HG02870 (cell line): Measurements from ENCODE around the gene PIP4K2B.
"Not testable (repeated sequence)": the region's sequence is repeated elsewhere in the genome, so short reads cannot be mapped to it uniquely, and the experiment has no call there.

Experiments
- ATAC-seq: cut with Tn5 transposase; IDR thresholded peaks from one replicate; pipeline ENCODE4 v1.9.1; 2021; ENCODE audit warnings: mild to moderate bottlenecking, moderate library complexity; ENCODE audit not compliant: unreplicated experiment

PIP4K2B gene

DNA sequence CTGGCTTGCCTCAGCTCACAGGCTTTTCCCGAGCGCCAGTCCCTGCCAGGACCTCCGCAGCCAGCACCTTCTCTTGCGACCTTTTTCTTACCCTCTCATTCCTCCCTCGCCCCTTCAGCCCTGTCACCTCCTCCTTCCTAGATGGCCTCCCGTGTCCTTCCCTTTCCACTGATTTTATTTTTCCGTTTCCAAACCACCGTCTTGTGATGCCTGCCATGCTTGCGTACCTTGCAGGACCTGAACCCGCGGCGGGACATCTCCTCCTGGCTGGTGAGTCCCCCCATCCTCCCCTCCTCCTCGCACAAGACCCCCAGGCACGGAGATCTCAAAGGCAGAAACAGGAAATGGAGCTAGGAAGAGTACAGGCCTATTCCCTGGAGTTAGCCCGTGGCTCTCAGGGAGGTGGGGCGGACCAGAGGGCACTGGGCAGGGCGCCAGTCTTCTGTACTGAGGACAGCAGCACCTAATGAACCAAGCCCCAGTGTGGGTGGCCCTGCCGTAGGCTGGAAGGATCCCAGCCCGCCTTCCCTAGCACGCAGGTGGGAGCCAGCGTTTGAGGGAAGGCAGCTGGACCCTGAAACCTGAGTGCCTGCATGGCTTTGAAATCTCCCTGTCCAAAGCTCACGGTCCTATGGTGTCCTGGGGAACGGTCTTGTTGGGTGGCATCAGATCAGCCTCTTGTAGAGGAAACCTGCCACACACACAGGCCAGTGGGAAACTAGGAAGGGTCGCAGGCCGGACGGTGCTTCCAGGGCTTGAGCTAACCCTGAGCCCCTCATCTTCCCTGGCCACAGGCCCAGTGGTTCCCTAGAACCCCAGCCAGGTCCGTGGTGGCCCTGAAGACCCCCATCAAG, 68.6 kb downstream of the PIP4K2B start:
- no peak for ATAC-seq

DNA sequence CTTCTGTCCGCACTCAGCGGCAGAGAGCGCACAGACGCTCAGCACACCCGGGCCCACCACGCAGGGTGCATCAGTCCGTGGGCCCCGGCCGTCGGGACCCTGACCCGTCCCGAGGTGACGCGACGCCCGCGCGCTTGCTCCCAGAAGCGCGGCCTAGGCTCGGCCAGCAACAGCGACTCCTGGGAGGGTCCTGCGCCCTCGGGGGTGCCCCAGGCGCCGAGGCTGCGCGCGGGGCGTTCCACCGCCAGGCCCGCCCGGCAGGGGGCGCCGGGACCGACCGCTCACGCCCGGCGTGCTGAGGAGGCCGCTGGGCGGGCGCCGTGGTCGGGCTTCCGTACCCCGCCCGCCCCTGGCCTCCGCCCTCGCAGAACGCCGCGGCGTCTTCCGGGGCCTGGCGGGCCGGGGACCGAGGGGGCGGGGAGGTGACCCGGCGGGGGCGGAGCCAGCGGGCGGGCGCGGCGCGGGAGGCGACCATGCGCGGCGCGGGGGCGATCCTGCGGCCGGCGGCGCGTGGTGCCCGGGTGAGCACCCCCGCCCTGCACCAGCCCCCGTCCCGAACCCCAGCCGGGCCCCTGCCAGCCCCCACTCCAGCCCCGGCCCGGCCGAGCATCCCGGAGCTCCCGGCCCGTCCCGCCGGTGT, 69.3 kb downstream of the PIP4K2B start, which contains the start of gene CISD3:
Gene CISD3 (plus strand): TSS at position 456 of the 640 bp plus-strand sequence. CDS start 18 bp downstream, at position 474.
- peak; percentile 60 for ATAC-seq

DNA sequence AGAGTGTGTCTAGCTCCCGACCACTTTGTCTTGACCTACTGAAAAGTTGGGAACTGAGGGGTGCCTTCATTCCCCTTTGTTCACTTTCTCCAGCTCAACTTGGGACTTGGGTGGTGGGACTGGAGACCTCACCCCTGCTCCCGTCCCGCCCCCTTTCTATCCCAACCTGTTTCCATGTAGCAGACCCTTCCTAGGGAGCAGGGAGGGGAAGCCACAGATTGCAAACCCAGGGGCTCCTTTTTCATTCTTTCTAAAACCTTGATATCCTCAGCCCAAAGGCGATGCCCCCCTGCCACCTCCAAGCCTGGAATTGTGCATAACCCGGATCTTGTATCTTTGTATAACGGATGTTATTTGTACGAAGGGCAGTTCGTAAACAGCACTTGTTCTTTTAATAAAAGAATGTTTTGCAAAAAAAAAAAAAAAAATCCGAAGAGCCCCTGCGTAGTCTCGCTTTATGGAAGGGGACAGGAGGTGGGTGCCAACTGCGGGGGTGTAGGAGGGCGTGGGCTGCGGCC, 69.9 kb downstream of the PIP4K2B start:
- no peak for ATAC-seq

DNA sequence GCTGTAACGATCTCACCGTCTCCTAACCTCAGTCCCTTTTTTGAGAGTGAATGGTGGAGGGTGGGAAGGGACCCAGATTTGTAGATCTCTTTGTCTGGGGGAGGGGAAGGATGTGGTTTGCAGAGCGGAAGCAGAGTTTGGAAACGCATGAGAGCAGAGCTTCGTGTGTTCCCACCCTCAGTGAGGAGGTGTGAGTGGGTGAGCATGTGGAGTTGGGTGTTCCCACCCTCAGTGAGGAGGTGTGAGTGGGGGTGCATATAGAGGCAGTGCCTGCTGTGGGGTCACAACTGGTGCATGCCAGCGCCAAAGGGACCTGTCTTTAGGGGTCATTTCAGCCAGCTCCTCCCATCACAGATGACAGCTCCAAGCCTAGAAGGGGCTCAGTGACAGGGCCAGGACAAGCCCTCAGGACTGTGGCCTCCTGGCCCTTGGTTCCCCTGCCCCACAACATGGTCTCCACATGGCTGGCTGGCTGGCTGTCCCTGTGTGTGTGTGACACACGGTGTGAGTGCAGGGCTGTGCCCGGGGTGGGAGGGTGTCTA, 71.0 kb downstream of the PIP4K2B start:
- no peak for ATAC-seq

DNA sequence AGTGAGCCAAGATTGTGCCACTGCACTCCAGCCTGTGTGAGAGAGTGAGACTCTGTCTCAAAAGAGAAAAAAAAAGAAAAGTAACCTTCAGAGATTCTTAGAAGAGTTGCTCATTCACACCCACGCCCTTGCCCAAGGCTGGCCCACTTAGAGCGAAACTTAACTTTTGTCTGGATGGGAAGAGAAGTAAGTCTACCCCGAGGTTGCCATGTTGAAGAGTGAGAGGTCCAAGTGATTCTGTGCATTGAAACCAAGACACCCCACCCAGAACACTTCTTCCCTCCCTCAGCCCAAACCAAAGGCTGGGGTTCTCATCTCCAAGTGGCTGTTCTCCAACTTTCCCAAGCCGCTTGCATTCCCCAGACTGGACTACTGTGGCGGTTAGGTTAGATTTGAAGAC, 71.6 kb downstream of the PIP4K2B start:
- no peak for ATAC-seq

DNA sequence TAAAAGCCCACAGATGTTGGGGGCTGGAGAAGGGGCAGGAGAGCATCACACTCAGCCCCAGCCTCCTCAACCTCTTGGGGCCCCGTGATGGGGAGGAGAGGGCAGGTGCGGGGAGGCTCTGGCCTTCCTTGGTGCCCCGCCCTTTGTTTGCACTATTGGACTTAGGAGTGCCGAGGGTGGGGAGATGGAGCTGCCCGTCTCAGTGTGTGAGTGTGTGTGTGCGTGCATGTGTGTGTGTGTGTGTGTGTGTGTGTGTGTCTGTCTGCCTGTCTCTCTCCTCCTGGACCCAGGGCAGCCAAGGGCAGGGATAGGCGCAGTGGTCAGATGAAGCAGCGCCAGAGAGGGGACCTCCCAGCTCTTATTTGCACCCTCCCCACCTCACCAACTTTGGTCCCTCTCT, 73.2 kb downstream of the PIP4K2B start:
- not testable (repeated sequence) for ATAC-seq

DNA sequence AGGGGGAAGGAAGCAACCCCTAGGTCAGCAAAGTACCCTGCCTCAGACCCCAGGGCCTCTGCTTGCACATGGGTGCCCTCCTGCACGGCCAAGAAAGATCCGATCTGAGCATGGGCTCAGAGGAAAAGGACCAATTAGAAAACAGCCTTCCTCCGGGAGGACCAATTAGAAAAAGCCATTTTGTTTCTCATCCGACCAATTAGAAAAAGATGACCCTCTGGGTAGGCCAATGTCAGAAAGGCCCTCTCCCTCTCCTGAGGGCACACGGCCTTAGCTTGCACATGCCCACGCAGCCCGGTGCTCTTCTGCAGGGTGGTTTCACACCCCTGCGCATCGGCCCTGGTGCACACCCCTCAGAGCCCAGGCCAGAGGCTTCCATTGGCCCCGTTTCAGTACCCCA, 74.3 kb downstream of the PIP4K2B start:
- ATAC-seq, result no peak

DNA sequence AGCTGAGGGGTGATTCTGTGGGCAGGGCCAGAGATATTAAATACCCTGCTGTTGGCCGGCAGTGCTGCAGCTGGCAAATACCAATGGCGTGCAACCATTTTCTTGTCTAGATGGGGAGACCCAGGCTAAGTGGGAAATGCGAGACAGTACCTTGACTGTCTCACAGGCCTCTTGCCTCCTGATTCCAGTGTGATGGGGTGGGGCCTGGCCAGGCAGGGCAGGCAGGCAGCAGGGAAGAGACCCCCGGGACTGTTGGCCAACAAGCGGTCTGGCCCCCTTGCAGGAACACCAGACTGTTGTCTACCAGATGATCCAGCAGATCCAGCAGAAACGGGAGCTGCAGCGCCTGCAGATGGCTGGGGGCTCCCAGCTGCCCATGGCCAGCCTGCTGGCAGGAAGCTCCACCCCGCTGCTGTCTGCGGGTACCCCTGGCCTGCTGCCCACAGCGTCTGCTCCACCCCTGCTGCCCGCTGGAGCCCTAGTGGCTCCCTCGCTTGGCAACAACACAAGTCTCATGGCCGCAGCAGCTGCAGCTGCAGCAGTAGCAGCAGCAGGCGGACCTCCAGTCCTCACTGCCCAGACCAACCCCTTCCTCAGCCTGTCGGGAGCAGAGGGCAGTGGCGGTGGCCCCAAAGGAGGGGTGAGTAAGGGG, 74.9 kb downstream of the PIP4K2B start:
- no peak for ATAC-seq

DNA sequence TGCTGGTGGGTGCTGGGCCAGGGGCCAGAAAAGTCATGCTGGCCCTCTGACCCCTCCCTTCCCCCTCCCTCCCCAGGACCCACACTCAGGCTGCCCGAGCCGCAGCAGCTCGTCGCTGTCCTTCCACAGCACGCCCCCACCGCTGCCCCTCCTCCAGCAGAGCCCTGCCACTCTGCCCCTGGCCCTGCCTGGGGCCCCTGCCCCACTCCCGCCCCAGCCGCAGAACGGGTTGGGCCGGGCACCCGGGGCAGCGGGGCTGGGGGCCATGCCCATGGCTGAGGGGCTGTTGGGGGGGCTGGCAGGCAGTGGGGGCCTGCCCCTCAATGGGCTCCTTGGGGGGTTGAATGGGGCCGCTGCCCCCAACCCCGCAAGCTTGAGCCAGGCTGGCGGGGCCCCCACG, 77.6 kb downstream of the PIP4K2B start:
- ATAC-seq, result no peak

DNA sequence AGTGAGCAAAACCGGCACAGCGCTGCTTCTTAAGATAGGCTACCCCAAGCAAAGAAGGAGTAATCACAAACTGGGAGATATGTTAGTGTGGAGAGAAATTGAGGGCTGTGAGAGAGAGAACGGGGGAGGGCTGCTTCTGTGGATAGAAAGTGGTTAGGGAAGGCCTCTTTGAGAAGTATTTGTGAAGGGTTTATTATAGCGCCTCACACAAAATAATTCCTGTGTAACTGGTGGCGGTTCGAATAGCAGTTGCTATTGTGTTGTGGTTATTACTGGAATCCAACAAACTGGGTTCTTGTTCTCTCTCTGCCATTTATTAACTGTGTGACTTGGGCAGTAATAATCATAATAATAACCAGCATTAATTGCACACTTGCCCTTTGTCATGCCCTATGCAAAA, 78.4 kb downstream of the PIP4K2B start:
- no peak for ATAC-seq

DNA sequence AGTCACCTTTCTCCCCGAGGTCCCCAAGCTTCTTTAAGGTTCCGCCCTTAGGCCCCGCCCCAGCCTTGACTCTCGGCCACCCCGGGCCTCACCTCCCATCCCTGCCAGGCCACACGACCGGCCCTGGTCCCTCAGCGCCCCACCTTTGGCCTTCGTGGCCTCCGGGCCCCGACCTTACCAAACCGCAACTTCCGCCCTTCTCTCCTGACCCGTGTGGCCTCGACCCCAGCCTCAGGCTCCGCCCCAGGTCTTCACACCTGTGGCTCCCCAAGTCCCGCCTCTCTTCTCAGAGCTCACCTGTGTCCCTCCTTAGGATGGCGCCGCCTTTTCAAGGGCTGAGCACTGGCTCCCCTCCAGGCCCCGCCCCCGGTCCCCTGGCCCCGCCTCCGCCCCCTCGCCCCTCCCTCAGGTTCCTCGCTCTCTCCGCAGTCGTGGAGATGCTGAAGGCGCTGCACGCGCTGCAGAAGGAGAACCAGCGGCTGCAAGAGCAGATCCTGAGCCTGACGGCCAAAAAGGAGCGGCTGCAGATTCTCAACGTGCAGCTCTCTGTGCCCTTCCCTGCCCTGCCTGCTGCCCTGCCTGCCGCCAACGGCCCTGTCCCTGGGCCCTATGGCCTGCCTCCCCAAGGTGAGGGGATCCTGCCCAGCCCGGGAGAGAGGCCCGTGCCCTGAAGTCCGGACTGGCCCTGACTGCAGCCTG, 79.3 kb downstream of the PIP4K2B start:
- no peak for ATAC-seq

DNA sequence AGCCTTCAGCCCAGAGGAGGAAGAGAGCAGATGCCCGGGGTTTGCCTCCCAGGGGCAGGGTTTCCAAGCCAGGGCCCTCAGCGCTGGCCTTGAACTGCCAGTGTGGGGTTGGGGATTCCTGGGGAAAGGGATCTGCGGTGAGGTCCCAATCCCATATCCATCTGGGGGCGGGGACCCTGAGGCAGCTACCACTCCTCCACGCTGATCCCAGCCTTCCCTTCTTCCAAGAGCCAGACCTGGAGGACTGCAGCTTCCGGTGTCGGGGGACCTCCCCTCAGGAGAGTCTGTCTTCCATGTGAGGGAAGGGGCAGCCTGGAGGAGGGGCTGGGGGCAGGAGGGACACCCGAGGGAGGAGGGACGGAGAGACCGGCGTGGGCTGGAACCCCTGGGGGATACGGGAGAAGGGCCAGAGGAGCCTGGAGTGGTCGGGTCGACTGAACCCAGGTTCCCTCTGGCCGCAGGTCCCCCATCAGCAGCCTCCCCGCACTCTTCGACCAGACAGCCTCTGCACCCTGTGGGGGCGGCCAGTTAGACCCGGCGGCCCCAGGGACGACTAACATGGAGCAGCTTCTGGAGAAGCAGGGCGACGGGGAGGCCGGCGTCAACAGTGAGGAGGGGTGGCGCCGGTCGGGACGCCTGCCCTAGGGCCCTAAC, 79.9 kb downstream of the PIP4K2B start:
- ATAC-seq, result no peak

DNA sequence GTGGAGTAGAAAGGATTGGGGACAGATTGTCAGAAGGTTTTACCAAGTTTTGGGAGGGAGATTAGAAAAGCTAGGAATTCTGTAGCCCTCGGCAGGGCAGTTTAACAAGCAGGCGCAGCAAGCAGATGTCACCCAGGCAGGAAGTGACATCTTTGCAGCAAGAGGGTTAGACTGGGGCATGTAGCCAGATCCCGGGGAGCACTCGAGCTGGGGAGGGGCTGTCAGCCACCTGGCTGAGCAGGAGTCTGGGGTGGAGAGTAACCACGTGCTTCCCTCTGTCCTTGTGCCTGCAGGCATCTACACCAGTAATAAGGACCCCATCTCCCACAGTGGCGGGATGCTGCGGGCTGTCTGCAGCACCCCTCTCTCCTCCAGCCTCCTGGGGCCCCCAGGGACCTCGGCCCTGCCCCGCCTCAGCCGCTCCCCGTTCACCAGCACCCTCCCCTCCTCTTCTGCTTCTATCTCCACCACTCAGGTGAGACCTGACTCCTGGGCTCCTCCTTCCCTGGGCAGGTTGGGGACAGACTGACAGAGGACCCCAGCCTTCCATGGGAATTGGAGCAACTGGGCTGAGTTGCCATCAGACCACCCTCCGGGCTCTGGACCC, 82.1 kb downstream of the PIP4K2B start:
- no peak for ATAC-seq

DNA sequence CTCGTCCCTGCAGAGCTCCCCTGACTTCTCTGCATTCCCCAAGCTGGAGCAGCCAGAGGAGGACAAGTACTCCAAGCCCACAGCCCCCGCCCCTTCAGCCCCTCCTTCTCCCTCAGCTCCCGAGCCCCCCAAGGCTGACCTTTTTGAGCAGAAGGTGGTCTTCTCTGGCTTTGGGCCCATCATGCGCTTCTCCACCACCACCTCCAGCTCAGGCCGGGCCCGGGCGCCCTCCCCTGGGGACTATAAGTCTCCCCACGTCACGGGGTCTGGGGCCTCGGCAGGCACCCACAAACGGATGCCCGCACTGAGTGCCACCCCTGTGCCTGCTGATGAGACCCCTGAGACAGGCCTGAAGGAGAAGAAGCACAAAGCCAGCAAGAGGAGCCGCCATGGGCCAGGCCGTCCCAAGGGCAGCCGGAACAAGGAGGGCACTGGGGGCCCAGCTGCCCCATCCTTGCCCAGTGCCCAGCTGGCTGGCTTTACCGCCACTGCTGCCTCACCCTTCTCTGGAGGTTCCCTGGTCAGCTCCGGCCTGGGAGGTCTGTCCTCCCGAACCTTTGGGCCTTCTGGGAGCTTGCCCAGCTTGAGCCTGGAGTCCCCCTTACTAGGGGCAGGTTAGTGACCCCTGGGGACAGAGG, 82.9 kb downstream of the PIP4K2B start:
- no peak for ATAC-seq
